K562 (cell line): ENCODE measurements around the gene HAAO. TPM values are rescaled to one million over a fixed set of nuclear protein-coding genes. Genes with fewer than 3 reads are reported as not detected.

Experiments used
- ATAC-seq: fragments of 200-7000 bp; cut with Tn5 transposase; 3 replicates; pipeline ENCODE4 v1.9.1; 2020; ENCODE audit warnings: moderate library complexity
- BruUV-seq: library from RNA; stranded (reverse); fragments of 400-500 nt; replicated peaks from 2 replicates; lab custom pipeline; 2021; lab: Mats Ljungman, UMichigan
- CTCF ChIA-PET: fragments of 300-600 bp; formaldehyde crosslinking; extraction: SDS; loops from one replicate; lab custom pipeline; 2021; ENCODE audit warnings: low intra/inter-chr PET ratio; lab: Yijun Ruan, JAX
- POLR2A ChIA-PET: fragments of 300-600, 350-650 bp; sonication (Branson Sonifier 250); formaldehyde crosslinking; extraction: SDS; loops from one replicate; lab custom pipeline; 2021; ENCODE audit warnings: antibody characterized with exemption, inconsistent platforms; lab: Yijun Ruan, JAX
- DNase-seq, 4 experiments: peaks; one replicate each; pipeline versions ENCODE4 v3.0.0 to v3.0.0-alpha.2; 2011 to 2018; ENCODE audit warnings: low spot score in 3 of 4, mixed read lengths in 3 of 4; ENCODE audit errors: extremely low read depth in 1 of 4
- FAIRE-seq: peaks from 2 replicates; lab custom pipeline; 2011; peaks lifted over from hg19 to GRCh38; lab: Jason Lieb, UNC
- H2AFZ ChIP-seq: 2 replicates; pipeline ENCODE4 v1.6.0; 2011; ENCODE audit warnings: low read depth, low read length, control low read depth, inconsistent platforms
- H3K27ac ChIP-seq: fragments of 200-600 bp; 3 replicates; pipeline ENCODE4 v1.8.0; 2011; ENCODE audit warnings: low read depth, mild to moderate bottlenecking, control low read depth, inconsistent platforms, low read length, moderate library complexity, mixed read lengths; ENCODE audit errors: extremely low read depth
- H3K27me3 ChIP-seq, 2 experiments: fragments of 300-600 bp in 1 of 2; 2 replicates in 1 of 2; 3 replicates in 1 of 2; pipeline versions ENCODE4 v1.6.0 to v1.8.0; 2011; ENCODE audit warnings: inconsistent platforms in 2 of 2, low read length in 2 of 2, mild to moderate bottlenecking in 1 of 2, mixed read lengths in 1 of 2, moderate library complexity in 1 of 2; ENCODE audit not compliant: control insufficient read depth in 2 of 2, insufficient read depth in 2 of 2
- H3K36me3 ChIP-seq: fragments of 300-600 bp; 3 replicates; pipeline ENCODE4 v1.8.0; 2011; ENCODE audit warnings: mild to moderate bottlenecking, low read length, inconsistent platforms; ENCODE audit not compliant: control insufficient read depth, insufficient read depth
- H3K4me1 ChIP-seq, 2 experiments: fragments of 200-600 bp in 1 of 2; replicated peaks in 1 of 2; 2 replicates in 1 of 2; 3 replicates in 1 of 2; pipeline versions ENCODE4 v1.5.1 to v1.8.0; 2011; ENCODE audit warnings: inconsistent platforms in 2 of 2, low read length in 2 of 2, mild to moderate bottlenecking in 1 of 2, mixed read lengths in 1 of 2, moderate library complexity in 1 of 2; ENCODE audit not compliant: control insufficient read depth in 2 of 2, insufficient read depth in 2 of 2
- H3K4me2 ChIP-seq: 2 replicates; pipeline ENCODE4 v1.6.1; 2011; ENCODE audit warnings: low read length, control low read depth, inconsistent platforms, mixed read lengths; ENCODE audit not compliant: insufficient read depth
- H3K4me3 ChIP-seq: fragments of 200-600 bp; sonication (generic), shearing (Covaris generic); 2 replicates; pipeline ENCODE4 v1.5.1; 2016; ENCODE audit warnings: control low read depth, inconsistent platforms
- H3K79me2 ChIP-seq: fragments of 200-600 bp; 3 replicates; pipeline ENCODE4 v1.8.0; 2011; ENCODE audit warnings: low read length, inconsistent platforms; ENCODE audit not compliant: control insufficient read depth, insufficient read depth
- H3K9ac ChIP-seq, 2 experiments: 2 replicates each; pipeline versions ENCODE4 v1.6.0 to v1.6.1; 2011; ENCODE audit warnings: low read depth in 2 of 2, low read length in 2 of 2, control low read depth in 1 of 2, inconsistent platforms in 1 of 2, mild to moderate bottlenecking in 1 of 2, mixed read lengths in 1 of 2; ENCODE audit not compliant: insufficient read depth in 1 of 2
- H3K9me1 ChIP-seq: one replicate; pipeline ENCODE4 v1.6.0; 2011; ENCODE audit warnings: inconsistent platforms, mild to moderate bottlenecking, low read length, moderate library complexity; ENCODE audit not compliant: control insufficient read depth, insufficient read depth
- H3K9me3 ChIP-seq: replicated peaks from 2 replicates; pipeline ENCODE4 v1.5.1; 2011; ENCODE audit warnings: low read depth, low read length, inconsistent platforms; ENCODE audit not compliant: control insufficient read depth, insufficient read depth
- H4K20me1 ChIP-seq: replicated peaks from 2 replicates; pipeline ENCODE4 v1.6.1; 2011; ENCODE audit warnings: low read length, inconsistent platforms, mixed read lengths; ENCODE audit not compliant: control insufficient read depth, insufficient read depth
- BCOR ChIP-seq: fragments of 450-650 bp; IDR thresholded peaks from 2 replicates; pipeline ENCODE4 v1.6.1; 2016
- BRF1 ChIP-seq: IDR thresholded peaks from 3 replicates; pipeline ENCODE4 v1.6.1; 2011; ENCODE audit warnings: borderline replicate concordance, mild to moderate bottlenecking; ENCODE audit not compliant: insufficient read length; ENCODE audit errors: extremely low read depth
- EWSR1 ChIP-seq: fragments of 450-650 bp; IDR thresholded peaks from 2 replicates; pipeline ENCODE4 v1.6.1; 2018; ENCODE audit warnings: borderline replicate concordance, mild to moderate bottlenecking, low read depth, moderate library complexity; ENCODE audit not compliant: partially characterized antibody
- FOSL1 ChIP-seq: fragments of 200-800 bp; sonication (Bioruptor generic); conservative IDR thresholded peaks from 2 replicates; pipeline ENCODE4 v1.6.1; 2016; ENCODE audit warnings: missing genetic modification characterization, missing compliant biosample characterization
- HNRNPK ChIP-seq: fragments of 200-400 bp; formaldehyde crosslinking; IDR thresholded peaks from one replicate; pipeline ENCODE4 v1.6.1; 2018; ENCODE audit warnings: mild to moderate bottlenecking, low read depth, low read length; ENCODE audit not compliant: poor library complexity, severe bottlenecking
- KDM2B ChIP-seq: fragments of 250-450 bp; sonication (Bioruptor Pico); IDR thresholded peaks from 2 replicates; pipeline ENCODE4 v1.8.0; 2021; ENCODE audit warnings: mild to moderate bottlenecking, moderate library complexity
- MCM2 ChIP-seq: fragments of 450-650 bp; IDR thresholded peaks from 2 replicates; pipeline ENCODE4 v1.6.1; 2017; ENCODE audit warnings: low read depth, mild to moderate bottlenecking
- PYGO2 ChIP-seq: fragments of 450-650 bp; IDR thresholded peaks from 2 replicates; pipeline ENCODE4 v1.6.1; 2016; ENCODE audit warnings: mild to moderate bottlenecking, missing genetic modification characterization, moderate library complexity, missing compliant biosample characterization
- RB1 ChIP-seq: fragments of 450-650 bp; IDR thresholded peaks from 2 replicates; pipeline ENCODE4 v1.6.1; 2017; ENCODE audit warnings: low read depth, mild to moderate bottlenecking
- ZNF766 ChIP-seq: fragments of 200-800 bp; sonication (Bioruptor generic); conservative IDR thresholded peaks from 2 replicates; pipeline ENCODE4 v1.6.1; 2016; ENCODE audit warnings: missing genetic modification characterization, missing compliant biosample characterization
- WGBS: fragments of 100-300 bp; shearing (Covaris generic); methylation state at CpG from one replicate; pipeline ENCODE4 v1.1.6; 2016; ENCODE audit warnings: low coverage, mixed read lengths; ENCODE audit not compliant: insufficient coverage; ENCODE audit errors: missing lambda C conversion rate; 5-methylcytosine and 5-hydroxymethylcytosine counted together
- in situ Hi-C: fragments of 300-500 bp; cut with MboI; formaldehyde crosslinking; loops from 4 replicates; pipeline ENCODE4 v1.15.0; 2018; ENCODE audit warnings: inconsistent platforms, mixed read lengths
- intact Hi-C: fragments of 100-400 bp; cut with micrococcal nuclease; formaldehyde crosslinking; loops from 2 replicates; pipeline ENCODE4 v1.14.2; 2022
- polyA plus RNA-seq, 8 experiments: library from polyadenylated mRNA; depleted of rRNA in 4 of 8; stranded (reverse) in 5 of 8; unstranded in 3 of 8; fragments of >200 nt; fragmentation: Nextera tagmentation in 2 of 8; fragmentation: Illumina TruSeq in 1 of 8; extraction: Ambion mirVana in 2 of 8; extraction: Trizol in 1 of 8; gene quantifications; 2 replicates each; pipeline versions ENCODE4 v1.2.1 to v1.2.3, GENCODE V29; 2011 to 2014; ENCODE audit warnings: inconsistent platforms in 1 of 8, missing spikeins in 1 of 8
- total RNA-seq, 7 experiments: library from RNA; depleted of rRNA in 6 of 7; stranded (reverse); fragments of >200 nt in 6 of 7; fragmentation: Illumina TruSeq in 2 of 7; extraction: Trizol in 2 of 7; gene quantifications; 2 replicates each; pipeline versions ENCODE4 v1.2.1 to v1.2.3, GENCODE V29; 2011 to 2021; ENCODE audit warnings: low replicate concordance in 1 of 7
- TF ChIP-seq, protein P1 (sequence below): sonication (generic); formaldehyde crosslinking; IDR thresholded peaks from 2 replicates; pipeline ENCODE4 v1.8.0; 2022; ENCODE audit warnings: mild to moderate bottlenecking, low read depth, missing genetic modification reagents
- TF ChIP-seq, protein P2 (sequence below): sonication (generic); formaldehyde crosslinking; IDR thresholded peaks from 2 replicates; pipeline ENCODE4 v1.8.0; 2022; ENCODE audit warnings: missing genetic modification reagents, mild to moderate bottlenecking, borderline replicate concordance
- TF ChIP-seq, protein P3 (sequence below), 2 experiments: fragments of 450-650 bp; conservative IDR thresholded peaks; 2 replicates each; pipeline ENCODE4 v1.6.1; 2017; ENCODE audit warnings: mild to moderate bottlenecking in 2 of 2, moderate library complexity in 2 of 2
- TF ChIP-seq, protein P4 (sequence below): sonication (generic); formaldehyde crosslinking; IDR thresholded peaks from 2 replicates; pipeline ENCODE4 v1.9.0; 2022; ENCODE audit warnings: mild to moderate bottlenecking, missing genetic modification reagents
- TF ChIP-seq, protein P5 (sequence below): IDR thresholded peaks from 3 replicates; pipeline ENCODE4 v1.6.1; 2011; ENCODE audit warnings: borderline replicate concordance, mild to moderate bottlenecking, moderate library complexity; ENCODE audit not compliant: insufficient read length; ENCODE audit errors: extremely low read depth

Gene HAAO
- total and polyA plus RNA-seq, 9 of the 15 experiments (the other 6 are each of a cell fraction or from before 2014, with no cell fraction given): not detected

DNA sequence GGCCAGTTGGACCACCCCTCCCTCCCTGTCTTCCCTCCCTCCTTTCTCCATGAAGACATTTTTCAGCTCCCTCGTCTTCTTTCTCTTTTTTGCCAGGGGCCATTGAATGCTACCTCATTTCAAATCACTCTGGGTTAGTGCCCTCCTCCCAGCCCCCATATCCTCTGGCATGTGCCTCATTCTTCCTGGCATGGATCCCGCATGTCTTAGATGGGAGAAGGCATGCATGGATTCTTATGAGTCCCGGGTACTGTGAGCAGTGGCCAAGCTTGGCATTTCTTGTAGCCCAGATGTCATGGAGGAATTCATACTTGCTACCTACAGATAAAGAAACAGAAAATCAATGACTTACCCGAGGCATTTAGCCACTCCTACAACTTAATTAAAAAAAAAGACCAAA, 9.0 kb upstream of the HAAO start:
- Histone ChIP-seq H2AFZ (no peak overlapping the region), H3K9me3 (no peaks in the 10 kb centered on the region), H3K4me3 (no peak overlapping the region), H3K27ac (no peak overlapping the region), H3K36me3 (no peaks in the 10 kb centered on the region), H3K79me2 (no peaks in the 10 kb centered on the region), H3K9me1 (no peaks in the 10 kb centered on the region), H4K20me1 (no peaks in the 10 kb centered on the region), H3K9ac (no peak overlapping the region), H3K4me1 (no peaks in the 10 kb centered on the region; a peak in 1 of 5 replicates), H3K4me2 (no peak overlapping the region), H3K27me3 (peaks cover 4 to 17% of the 10 kb centered on the region in 2 experiments; a peak in 2 of 5 replicates)
- ChIA-PET CTCF (no interaction called here), POLR2A (interaction anchor here (2.6 kb wide), 1 partner anchor 12 kb away, joined by 8 read pairs; no protein-coding TSS in a partner anchor)
- in situ Hi-C loops (no loop called here), intact Hi-C loops (no loop called here)
- WGBS: 4% methylated on average over 4 of the region's 4 CpGs
- FAIRE-seq (no peak), DNase-seq (no peak), ATAC-seq (no peak)
- no TSS peak for BruUV-seq
- TF ChIP-seq PYGO2 (tag) (no peak), EWSR1 (no peak), KDM2B (CRISPR knock-in tag) (no peak), ZNF766 (CRISPR knock-in tag) (no peak), RB1 (no peak), MCM2 (no peak), FOSL1 (tag) (no peak), HNRNPK (no peak), BRF1 (no peak), BCOR (no peak)
- TF ChIP-seq, protein P1, sequence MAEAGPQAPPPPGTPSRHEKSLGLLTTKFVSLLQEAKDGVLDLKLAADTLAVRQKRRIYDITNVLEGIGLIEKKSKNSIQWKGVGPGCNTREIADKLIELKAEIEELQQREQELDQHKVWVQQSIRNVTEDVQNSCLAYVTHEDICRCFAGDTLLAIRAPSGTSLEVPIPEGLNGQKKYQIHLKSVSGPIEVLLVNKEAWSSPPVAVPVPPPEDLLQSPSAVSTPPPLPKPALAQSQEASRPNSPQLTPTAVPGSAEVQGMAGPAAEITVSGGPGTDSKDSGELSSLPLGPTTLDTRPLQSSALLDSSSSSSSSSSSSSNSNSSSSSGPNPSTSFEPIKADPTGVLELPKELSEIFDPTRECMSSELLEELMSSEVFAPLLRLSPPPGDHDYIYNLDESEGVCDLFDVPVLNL (CRISPR knock-in tag): no peak
- TF ChIP-seq, protein P2, sequence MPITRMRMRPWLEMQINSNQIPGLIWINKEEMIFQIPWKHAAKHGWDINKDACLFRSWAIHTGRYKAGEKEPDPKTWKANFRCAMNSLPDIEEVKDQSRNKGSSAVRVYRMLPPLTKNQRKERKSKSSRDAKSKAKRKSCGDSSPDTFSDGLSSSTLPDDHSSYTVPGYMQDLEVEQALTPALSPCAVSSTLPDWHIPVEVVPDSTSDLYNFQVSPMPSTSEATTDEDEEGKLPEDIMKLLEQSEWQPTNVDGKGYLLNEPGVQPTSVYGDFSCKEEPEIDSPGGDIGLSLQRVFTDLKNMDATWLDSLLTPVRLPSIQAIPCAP (CRISPR knock-in tag): no peak
- TF ChIP-seq, protein P3, sequence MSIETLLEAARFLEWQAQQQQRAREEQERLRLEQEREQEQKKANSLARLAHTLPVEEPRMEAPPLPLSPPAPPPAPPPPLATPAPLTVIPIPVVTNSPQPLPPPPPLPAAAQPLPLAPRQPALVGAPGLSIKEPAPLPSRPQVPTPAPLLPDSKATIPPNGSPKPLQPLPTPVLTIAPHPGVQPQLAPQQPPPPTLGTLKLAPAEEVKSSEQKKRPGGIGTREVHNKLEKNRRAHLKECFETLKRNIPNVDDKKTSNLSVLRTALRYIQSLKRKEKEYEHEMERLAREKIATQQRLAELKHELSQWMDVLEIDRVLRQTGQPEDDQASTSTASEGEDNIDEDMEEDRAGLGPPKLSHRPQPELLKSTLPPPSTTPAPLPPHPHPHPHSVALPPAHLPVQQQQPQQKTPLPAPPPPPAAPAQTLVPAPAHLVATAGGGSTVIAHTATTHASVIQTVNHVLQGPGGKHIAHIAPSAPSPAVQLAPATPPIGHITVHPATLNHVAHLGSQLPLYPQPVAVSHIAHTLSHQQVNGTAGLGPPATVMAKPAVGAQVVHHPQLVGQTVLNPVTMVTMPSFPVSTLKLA (conservative IDR thresholded peaks at IDR 0.05): no peak
- TF ChIP-seq, protein P4, sequence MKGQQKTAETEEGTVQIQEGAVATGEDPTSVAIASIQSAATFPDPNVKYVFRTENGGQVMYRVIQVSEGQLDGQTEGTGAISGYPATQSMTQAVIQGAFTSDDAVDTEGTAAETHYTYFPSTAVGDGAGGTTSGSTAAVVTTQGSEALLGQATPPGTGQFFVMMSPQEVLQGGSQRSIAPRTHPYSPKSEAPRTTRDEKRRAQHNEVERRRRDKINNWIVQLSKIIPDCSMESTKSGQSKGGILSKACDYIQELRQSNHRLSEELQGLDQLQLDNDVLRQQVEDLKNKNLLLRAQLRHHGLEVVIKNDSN: no peak
- TF ChIP-seq, protein P5, sequence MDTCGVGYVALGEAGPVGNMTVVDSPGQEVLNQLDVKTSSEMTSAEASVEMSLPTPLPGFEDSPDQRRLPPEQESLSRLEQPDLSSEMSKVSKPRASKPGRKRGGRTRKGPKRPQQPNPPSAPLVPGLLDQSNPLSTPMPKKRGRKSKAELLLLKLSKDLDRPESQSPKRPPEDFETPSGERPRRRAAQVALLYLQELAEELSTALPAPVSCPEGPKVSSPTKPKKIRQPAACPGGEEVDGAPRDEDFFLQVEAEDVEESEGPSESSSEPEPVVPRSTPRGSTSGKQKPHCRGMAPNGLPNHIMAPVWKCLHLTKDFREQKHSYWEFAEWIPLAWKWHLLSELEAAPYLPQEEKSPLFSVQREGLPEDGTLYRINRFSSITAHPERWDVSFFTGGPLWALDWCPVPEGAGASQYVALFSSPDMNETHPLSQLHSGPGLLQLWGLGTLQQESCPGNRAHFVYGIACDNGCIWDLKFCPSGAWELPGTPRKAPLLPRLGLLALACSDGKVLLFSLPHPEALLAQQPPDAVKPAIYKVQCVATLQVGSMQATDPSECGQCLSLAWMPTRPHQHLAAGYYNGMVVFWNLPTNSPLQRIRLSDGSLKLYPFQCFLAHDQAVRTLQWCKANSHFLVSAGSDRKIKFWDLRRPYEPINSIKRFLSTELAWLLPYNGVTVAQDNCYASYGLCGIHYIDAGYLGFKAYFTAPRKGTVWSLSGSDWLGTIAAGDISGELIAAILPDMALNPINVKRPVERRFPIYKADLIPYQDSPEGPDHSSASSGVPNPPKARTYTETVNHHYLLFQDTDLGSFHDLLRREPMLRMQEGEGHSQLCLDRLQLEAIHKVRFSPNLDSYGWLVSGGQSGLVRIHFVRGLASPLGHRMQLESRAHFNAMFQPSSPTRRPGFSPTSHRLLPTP: no peak
